Measurements from ENCODE around the gene TTLL7.

- no peak for TF ChIP-seq CTCF (IDR thresholded peaks at IDR 0.05; ENCODE audit: low read length)
- no peak for TF ChIP-seq EZH2 (IDR thresholded peaks at IDR 0.05; ENCODE audit: borderline replicate concordance, low read length)
These were observed 20.9 kb downstream of the TTLL7 start for GRCh38 chr1:83978056-83978455.
